HG02610 (cell line): Measurements from ENCODE around the gene SPDYE4.

ENCODE experiments used
- ATAC-seq: cut with Tn5 transposase; IDR thresholded peaks from one replicate; pipeline ENCODE4 v1.9.1; 2021; ENCODE audit warnings: mild to moderate bottlenecking, moderate library complexity; ENCODE audit not compliant: unreplicated experiment

The SPDYE4 gene

DNA sequence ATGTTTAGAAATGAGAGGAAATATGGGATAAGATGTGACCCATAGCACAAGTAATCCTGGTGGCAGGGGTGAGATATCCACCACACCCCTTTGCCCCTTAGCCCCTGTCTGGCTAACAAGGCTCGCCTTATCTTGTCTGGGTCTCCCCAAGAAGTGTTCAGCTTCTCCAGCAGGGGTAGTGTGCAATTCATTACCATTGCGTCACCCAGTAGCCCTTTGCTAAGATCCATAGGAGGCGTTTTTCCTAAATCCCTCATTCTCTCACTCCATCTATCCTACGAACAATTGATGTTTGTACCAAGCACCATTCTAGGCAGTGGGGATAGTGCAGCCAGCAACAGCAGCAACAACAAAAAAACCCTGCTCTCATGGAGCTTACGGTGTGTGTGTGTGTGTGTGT, 44.5 kb downstream of the SPDYE4 start:
- ATAC-seq = no peak

DNA sequence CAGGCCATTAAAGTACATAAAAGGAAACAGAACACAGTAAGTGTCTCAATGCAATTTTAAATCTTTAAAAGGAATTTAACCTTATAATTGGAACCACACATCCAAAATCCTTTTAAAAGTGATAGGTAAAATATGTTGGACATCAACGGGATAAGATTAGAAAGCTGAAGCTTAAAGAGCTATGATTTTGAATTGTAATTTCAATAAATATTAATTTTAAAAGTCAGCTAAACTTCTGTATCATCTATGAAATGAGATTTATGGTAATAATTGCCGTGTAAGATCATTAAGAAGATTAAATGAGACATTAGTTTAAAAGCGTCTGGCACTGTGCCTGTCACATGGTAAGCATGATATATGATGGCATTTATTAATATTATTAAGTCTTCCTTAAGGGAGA, 45.0 kb downstream of the SPDYE4 start:
- ATAC-seq = no peak

DNA sequence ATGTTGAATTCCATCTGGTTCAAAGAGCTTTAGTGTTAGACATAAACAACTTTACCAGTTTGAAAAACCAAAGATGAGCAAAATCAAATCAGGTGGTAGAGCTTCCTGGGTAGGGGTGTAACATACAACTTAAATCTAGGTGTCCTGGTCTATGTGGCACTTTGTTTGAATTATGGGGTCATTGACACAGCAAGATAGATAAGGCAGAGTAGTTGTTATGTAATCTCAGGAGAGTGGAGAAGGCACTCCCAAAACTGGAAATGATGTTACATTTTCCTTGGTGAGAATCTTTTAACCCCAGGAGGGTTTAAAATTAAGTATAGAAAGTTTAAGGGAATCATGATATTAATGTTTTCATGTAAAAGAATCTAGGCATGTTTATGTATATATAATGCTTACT, 45.6 kb downstream of the SPDYE4 start:
- no peak for ATAC-seq

DNA sequence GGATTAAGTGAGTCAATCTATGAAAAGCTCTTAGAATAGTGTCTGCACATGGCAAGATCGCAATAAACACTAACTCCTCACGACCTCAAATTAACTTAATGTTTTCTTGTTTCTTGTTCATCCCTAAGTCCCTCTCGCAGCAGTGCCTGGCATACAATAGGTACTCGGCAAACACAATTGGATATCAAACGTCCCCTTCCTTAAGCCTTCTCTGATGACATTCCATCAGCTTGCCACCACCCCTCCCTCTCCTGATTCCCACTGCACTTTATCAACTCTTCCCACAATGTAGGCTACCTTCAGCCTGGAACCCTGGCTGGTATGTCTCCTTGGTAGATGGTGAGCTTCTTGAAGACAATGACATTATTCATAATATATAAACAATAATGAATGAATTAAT, 47.1 kb downstream of the SPDYE4 start:
- ATAC-seq = no peak

DNA sequence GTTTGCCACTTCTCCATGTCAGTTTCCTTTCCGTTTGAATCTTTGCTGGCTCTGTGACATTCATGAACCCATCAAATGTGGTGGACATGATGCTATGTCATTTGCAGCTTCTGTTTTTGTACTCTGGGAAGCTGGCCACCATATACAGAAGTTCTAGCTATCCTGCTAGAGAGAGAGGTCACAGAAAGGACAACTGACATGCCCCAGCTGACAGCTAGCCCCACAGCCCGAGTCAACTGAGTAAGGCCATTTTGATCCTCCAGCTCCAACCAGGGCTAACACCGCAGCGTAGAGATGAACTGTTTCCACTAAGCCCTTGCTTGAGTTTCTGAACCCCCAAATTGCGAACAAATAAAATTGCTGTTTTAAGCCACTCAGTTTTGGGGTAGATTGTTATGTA, 47.5 kb downstream of the SPDYE4 start:
- no peak for ATAC-seq

DNA sequence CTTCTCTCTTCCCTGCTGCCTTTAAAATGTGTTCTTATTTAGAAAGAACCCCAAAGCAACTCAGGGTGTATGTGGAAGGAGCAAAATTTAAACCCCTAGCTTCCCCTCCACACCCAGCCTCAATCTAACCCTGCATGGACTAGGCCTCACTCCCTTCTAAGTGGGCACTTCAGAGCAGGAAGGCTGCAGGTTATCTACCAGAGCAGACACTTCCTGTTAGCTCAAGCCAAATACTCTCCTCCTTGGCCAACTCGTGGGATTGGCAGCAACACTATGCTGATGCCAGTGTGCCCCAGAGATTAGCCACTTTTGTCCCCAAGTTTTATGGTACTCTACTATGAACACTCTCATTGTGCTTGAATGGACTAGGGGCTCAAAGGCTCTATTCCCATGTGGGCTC, 49.3 kb downstream of the SPDYE4 start:
- ATAC-seq = no peak

DNA sequence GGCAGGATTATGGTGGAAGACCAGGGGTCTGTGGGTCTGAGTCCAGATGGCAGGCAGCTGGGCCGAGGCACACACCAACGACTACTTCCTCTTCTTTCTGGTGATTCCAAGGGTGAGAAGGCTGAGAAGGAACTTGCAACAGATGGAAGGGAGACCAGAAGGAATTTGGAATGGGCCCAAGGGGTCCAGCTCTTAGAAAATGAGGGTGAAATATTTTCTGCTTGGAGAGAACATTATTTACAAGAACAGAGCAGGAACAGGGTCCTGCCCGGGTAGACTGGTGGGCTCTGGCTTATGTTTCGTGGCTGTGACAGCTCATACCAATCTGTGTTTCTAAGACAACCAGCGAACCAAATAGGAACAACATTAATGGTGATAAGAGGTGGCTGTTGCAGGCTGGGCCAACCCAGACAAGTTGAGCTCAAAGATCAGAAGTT, 50.3 kb downstream of the SPDYE4 start:
- no peak for ATAC-seq

DNA sequence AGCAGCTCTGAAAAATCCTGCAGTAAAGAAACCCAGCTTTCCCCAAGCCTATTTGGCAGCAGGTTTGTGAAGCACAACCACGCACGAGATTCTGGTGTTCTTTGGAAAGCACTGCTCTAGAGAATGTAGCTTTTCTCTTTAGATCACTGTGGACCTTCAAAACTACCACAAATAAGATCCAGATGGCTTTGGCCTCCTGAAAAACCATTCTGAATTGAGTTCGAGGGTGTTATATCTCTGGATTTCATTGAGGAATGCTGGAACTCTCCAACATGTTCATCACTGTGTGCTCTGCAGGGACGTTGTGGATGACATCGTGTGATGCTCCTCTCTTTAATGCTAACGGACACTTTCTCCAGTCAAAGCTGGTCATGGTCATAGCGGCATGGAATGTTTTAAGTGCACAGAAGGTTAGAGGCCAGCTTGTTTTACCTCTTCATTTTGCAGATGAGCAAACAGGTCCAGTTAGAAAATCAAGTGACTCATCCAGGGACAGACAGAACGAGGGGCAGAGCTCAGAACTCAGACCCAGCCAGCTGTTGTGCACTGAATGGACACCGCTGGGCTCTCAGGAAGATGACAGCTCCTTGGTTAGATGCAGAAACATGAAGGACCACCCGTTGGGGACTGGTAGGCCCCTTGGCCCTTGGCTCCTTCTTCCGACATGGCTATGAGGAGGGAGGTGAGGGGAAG, 50.9 kb downstream of the SPDYE4 start:
- no peak for ATAC-seq

DNA sequence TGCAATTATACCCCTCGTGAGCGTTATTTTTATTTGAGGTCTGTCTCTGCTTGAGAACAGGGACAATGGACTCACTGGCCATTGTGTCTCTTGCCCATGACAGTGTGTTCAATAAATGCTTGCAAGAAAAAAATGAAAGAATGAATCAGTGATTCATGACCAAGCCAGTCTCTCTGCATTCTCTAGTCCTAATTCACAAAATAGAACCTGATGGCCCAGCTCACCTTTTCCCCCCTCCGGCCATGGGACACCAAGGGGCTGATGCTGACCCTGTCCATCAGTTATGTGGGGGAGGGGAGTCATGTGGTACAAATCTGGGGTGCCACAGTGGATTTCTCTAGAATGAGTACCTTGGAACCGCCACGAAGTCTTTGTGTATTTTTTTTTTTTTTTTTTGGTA, 51.9 kb downstream of the SPDYE4 start:
- no peak for ATAC-seq

DNA sequence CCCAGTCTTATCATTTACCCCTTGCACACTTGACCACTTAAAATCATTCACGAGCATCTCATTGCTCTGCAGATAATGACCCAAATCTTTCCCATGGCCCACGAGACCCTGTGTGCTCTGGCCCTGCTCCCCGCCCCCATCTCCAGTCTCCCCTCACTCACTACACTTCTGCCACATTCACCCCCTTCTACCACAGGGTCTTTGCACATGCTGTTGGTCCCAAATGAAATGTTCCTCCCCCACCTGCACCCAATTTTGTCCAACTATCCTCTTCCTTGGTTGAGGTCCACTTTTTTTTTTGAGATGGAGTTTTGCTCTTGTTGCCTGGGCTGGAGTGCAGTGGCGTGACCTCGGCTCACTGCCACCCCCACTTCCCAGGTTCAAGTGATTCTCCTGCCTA, 52.9 kb downstream of the SPDYE4 start:
- no peak for ATAC-seq

DNA sequence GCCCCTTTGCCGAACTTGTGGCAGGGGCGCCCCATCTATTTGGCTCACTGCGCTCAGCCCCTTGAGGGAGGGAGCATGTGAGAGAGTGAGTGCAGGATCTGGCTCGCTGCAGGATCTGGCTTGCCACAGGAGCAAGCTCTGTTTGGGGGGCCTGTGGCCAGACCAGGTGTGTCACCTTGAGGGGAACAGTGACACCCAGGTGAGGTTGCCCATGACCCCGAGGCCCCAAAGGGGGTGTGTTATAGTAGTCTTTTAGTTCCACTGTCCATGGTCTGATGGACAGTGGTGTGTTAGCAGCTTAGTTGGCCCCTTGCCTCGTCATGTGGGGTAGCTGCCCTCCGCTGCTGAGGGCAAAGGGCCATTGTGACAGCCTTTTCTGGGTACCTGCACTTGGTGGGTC, 55.3 kb downstream of the SPDYE4 start:
- no peak for ATAC-seq

DNA sequence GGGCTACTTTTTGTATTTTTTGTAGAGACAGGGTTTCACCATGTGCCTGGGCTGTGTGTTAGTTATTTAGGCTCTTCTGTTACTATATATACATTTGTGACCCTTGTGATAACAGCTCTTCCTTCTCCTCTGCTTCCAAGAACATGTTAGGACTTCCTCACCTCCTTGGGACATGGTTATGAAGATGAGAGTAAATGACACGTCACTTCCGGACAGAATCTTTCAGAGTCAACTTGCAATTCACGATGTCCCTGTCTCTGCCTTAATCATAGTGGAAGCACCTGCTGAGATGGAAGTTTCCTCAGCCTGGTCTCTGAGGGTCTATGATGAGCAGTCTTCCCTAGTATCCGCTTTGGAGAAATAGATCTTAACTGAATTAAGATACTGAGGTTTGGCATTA, 56.6 kb downstream of the SPDYE4 start:
- ATAC-seq = no peak

DNA sequence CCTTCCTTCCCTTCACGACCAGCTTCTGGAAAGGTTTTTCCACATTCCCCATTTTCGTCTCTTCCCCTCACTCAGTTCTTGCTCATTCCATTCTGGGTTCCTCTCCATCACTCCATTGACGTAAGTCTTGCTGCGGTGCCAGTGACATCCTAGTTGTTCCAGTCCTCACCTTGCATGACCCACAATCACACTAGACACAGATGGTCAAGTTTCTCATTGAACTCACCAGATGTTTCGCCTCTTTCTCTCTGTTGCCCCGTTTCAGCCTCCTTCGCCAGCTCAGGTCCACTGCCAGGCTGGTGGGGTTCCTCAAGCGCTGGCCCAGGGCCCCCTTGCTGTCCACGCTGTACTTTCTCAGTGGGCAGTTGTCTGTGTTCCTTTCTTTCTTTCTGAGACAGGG, 57.1 kb downstream of the SPDYE4 start:
- ATAC-seq = no peak
